Panc1 (cell line): Measurements from ENCODE around the gene DNAJC4. TPM values are rescaled to one million over a fixed set of nuclear protein-coding genes. Genes with fewer than 3 reads are reported as not detected.

Source experiments
- ATAC-seq: fragments of 200-7000 bp; cut with Tn5 transposase; 2 replicates; pipeline ENCODE4 v1.9.1; 2020; ENCODE audit warnings: mild to moderate bottlenecking, moderate library complexity
- BruUV-seq: library from RNA; stranded (reverse); fragments of 400-500 nt; replicated peaks from 2 replicates; lab custom pipeline; 2021; lab: Mats Ljungman, UMichigan
- CTCF ChIA-PET: fragments of 300-600 bp; sonication (Branson Sonifier 250); formaldehyde crosslinking; loops from one replicate; lab custom pipeline; 2022; ENCODE audit warnings: antibody characterized with exemption; lab: Charles Lee
- POLR2A ChIA-PET: fragments of 300-600 bp; sonication (Branson Sonifier 250); formaldehyde crosslinking; loops from one replicate; lab custom pipeline; 2022; ENCODE audit warnings: antibody characterized with exemption; lab: Charles Lee
- DNase-seq: peaks from one replicate; pipeline ENCODE4 v3.0.0-alpha.2; 2010; ENCODE audit warnings: low read depth, low spot score
- H3K27ac ChIP-seq: 2 replicates; pipeline ENCODE4 v1.5.1; 2011; ENCODE audit warnings: mild to moderate bottlenecking, low read length, inconsistent platforms
- H3K27me3 ChIP-seq: fragments of 200-500 bp; sonication (Bioruptor generic); 2 replicates; pipeline ENCODE4 v1.6.0; 2014; ENCODE audit warnings: low read length, inconsistent platforms; ENCODE audit not compliant: control insufficient read depth, insufficient read depth
- H3K36me3 ChIP-seq: fragments of 200-500 bp; sonication (Bioruptor generic); 2 replicates; pipeline ENCODE4 v1.5.1; 2014; ENCODE audit warnings: inconsistent platforms, mild to moderate bottlenecking, low read length, moderate library complexity; ENCODE audit not compliant: control insufficient read depth, insufficient read depth
- H3K4me1 ChIP-seq: 2 replicates; pipeline ENCODE4 v1.5.1; 2011; ENCODE audit warnings: inconsistent platforms, mild to moderate bottlenecking, low read length, moderate library complexity; ENCODE audit not compliant: control insufficient read depth, insufficient read depth
- H3K4me3 ChIP-seq, 2 experiments: 2 replicates each; pipeline ENCODE4 v1.5.1; 2011 to 2012; ENCODE audit warnings: low read depth in 2 of 2, low read length in 2 of 2, mild to moderate bottlenecking in 2 of 2, inconsistent platforms in 1 of 2, moderate library complexity in 1 of 2
- H3K9me3 ChIP-seq: fragments of 200-500 bp; sonication (Bioruptor generic); 2 replicates; pipeline ENCODE4 v1.5.1; 2014; ENCODE audit warnings: low read depth, mild to moderate bottlenecking, inconsistent platforms, low read length, moderate library complexity; ENCODE audit not compliant: control insufficient read depth, insufficient read depth
- CTCF ChIP-seq: fragments of 450-650 bp; IDR thresholded peaks from 2 replicates; pipeline ENCODE4 v1.5.1; 2017; ENCODE audit warnings: mild to moderate bottlenecking
- POLR2AphosphoS5 ChIP-seq: IDR thresholded peaks from 2 replicates; pipeline ENCODE4 v1.6.1; 2012; ENCODE audit warnings: mild to moderate bottlenecking, low read depth, low read length, moderate library complexity
- REST ChIP-seq, 2 experiments: IDR thresholded peaks; 2 replicates each; pipeline ENCODE4 v1.6.1; 2011 to 2012; ENCODE audit warnings: low read depth in 2 of 2, control low read depth in 1 of 2, low read length in 1 of 2, mild to moderate bottlenecking in 1 of 2, moderate library complexity in 1 of 2; ENCODE audit not compliant: insufficient read depth in 1 of 2
- SIN3A ChIP-seq: IDR thresholded peaks from 2 replicates; pipeline ENCODE4 v1.6.1; 2012; ENCODE audit warnings: low read depth, mild to moderate bottlenecking, low read length, moderate library complexity, borderline replicate concordance; ENCODE audit not compliant: insufficient read depth
- TCF7L2 ChIP-seq: IDR thresholded peaks from 2 replicates; pipeline ENCODE4 v1.6.1; 2011; ENCODE audit warnings: mild to moderate bottlenecking, low read depth, low read length, inconsistent platforms
- in situ Hi-C: cut with HindIII; loops from 2 replicates; pipeline ENCODE4 v1.10.0; 2016; ENCODE audit warnings: low sequenced_read_pairs, low pct_unique_long_range_greater_than_20kb
- intact Hi-C: fragments of 100-400 bp; cut with micrococcal nuclease; formaldehyde crosslinking; loops from one replicate; pipeline ENCODE4 v1.10.0; 2022; ENCODE audit not compliant: unreplicated experiment
- total RNA-seq: library from RNA; stranded (reverse); gene quantifications from one replicate; pipeline ENCODE4 v1.2.1, GENCODE V29; 2021; ENCODE audit not compliant: unreplicated experiment

DNAJC4 gene
- total RNA-seq, 1 experiment from 2014 or later = 41.0 TPM

- ATAC-seq (no peak), DNase-seq (no peak)
- peak overlapping the region; percentile 84 to 90 for H3K4me3 ChIP-seq
- peaks cover 41% of the 10 kb centered on the region for H3K4me1 ChIP-seq
- ChIA-PET CTCF (interaction anchor here (0.5 to 1.8 kb wide), 6 partner anchors 8 to 69 kb away, joined by 3 to 12 read pairs (median 4); no protein-coding TSS in a partner anchor), POLR2A (no interaction called here)
- no TSS peak for BruUV-seq
- intact Hi-C loops = no loop called here
- TF ChIP-seq CTCF = no peak
- TF ChIP-seq POLR2AphosphoS5 = no peak
- no peak for TF ChIP-seq SIN3A
- TF ChIP-seq TCF7L2 = no peak
- TF ChIP-seq REST (IDR thresholded peaks at IDR 0.05; ENCODE audit: insufficient read depth in 1 of 2, low read depth in 2 of 2, low read length in 1 of 2) = no peak
- H3K9me3 ChIP-seq = no peaks in the 10 kb centered on the region
- in situ Hi-C loops = no loop called here
- H3K27me3 ChIP-seq = no peaks in the 10 kb centered on the region
- H3K27ac ChIP-seq = peak overlapping the region; percentile 89
- H3K36me3 ChIP-seq = peaks cover 3% of the 10 kb centered on the region; the same call in 1 of the 2 replicates
These were observed 21.3 kb downstream of the DNAJC4 start for GRCh38 chr11:64251753-64252002.

- H3K27ac ChIP-seq = peak overlapping the region; percentile 89
- POLR2A ChIA-PET = interaction anchor here (0.6 to 0.7 kb wide), 2 partner anchors 18 to 48 kb away, joined by 5 to 6 read pairs; no protein-coding TSS in a partner anchor
These were observed 21.9 kb downstream of the DNAJC4 start for GRCh38 chr11:64252003-64252872.

More at GRCh38 chr11:64252003-64252872, 21.9 kb downstream of the DNAJC4 start:
- Histone ChIP-seq H3K4me1 (peaks cover 41% of the 10 kb centered on the region), H3K9me3 (no peaks in the 10 kb centered on the region), H3K27me3 (no peaks in the 10 kb centered on the region), H3K4me3 (peak overlapping the region; percentile 84 to 90), H3K36me3 (peaks cover 3% of the 10 kb centered on the region; the same call in 1 of the 2 replicates)
- BruUV-seq = no TSS peak
- TF ChIP-seq POLR2AphosphoS5 (peak; percentile 33; the same call in 1 of the 2 replicates), CTCF (no peak)
- intact Hi-C loops = no loop called here
- ATAC-seq = peak; percentile 50
- in situ Hi-C loops = no loop called here
- CTCF ChIA-PET = interaction anchor here (0.5 to 1.8 kb wide), 11 partner anchors 9 to 1800 kb away, joined by 3 to 12 read pairs (median 5); partner anchors contain the start of gene SF3B2
- no peak for DNase-seq
